ENCODE results near the gene CIPC. TPM values are rescaled to one million over a fixed set of nuclear protein-coding genes. Genes with fewer than 3 reads are reported as not detected.

The CIPC gene
- total and polyA plus RNA-seq, 2 donors (not counting 1 experiment from before 2014, with no cell fraction given): 13.3 to 47.0 TPM

DNA sequence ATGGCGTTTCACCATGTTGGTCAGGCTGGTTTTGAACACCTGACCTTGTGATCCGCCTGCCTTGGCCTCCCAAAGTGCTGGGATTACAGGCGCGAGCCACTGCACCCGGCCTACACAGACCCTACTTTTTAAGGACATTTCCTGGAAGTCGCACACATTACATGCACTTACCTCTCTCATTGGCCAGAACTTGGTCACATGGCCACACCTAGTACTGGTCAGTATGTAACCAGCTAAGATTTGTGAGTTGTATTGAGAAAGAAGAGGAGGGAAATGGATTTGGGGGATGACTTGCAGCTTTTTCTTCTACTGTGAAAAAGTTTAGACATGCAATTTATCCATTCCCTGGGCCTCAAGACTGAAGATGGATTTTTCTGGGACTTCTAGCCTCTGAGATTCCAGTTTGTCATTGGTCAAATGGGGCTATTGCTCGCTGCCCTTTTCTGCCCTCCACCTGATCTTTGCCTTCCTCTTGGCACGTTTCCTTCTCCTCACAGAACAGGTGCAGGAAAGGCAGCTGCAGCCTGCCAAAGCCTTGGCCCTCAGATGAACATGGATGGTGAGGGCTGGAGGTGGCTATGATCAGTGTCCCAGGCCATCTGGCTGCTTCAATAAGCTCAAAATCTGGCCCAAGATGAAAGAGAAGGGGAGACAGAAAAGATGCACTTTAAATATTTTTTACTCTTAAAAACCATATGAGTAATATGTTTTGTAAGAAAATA, 50.6 kb downstream of the CIPC start:
- H3K4me1 Mint-ChIP-seq: no peaks in the 10 kb centered on the region
- POLR2A ChIA-PET: interaction anchor here (0.6 kb wide), 1 partner anchor 281 kb away, joined by 3 read pairs; no protein-coding TSS in a partner anchor
- no peak overlapping the region for H3K4me3 Mint-ChIP-seq
- H3K79me2 ChIP-seq (ENCODE audit: control insufficient read depth, insufficient read depth, low read length): no peaks in the 10 kb centered on the region
- no peaks in the 10 kb centered on the region for H3K4me1 ChIP-seq (ENCODE audit: control insufficient read depth in 2 of 2, insufficient read depth in 2 of 2, low read length in 2 of 2)
- H3K9me3 ChIP-seq (ENCODE audit: control extremely low read depth in 1 of 3, control insufficient read depth in 2 of 3, insufficient read depth in 1 of 3, low read length in 2 of 3): peaks cover 0 to 1% (median 0%) of the 10 kb centered on the region in 3 donors
- peaks cover 0 to 31% (median 11%) of the 10 kb centered on the region in 4 experiments for H3K27me3 ChIP-seq (replicated peaks in 1 of 4; ENCODE audit: control extremely low read depth in 1 of 4, control insufficient read depth in 3 of 4, insufficient read depth in 4 of 4, low read length in 3 of 4)
- H3K9me3 Mint-ChIP-seq (ENCODE audit: insufficient read depth): no peaks in the 10 kb centered on the region
- intact Hi-C loops (cut with micrococcal nuclease): no loop called here
- no peak for ATAC-seq (ENCODE audit: low read depth)
- no peak overlapping the region for H2AFZ ChIP-seq (ENCODE audit: insufficient read depth, low read depth, low read length, poor library complexity, severe bottlenecking)
- H3K27me3 Mint-ChIP-seq: peaks cover 49% of the 10 kb centered on the region
- no peaks in the 10 kb centered on the region for H3K36me3 ChIP-seq (replicated peaks in 1 of 2; ENCODE audit: control extremely low read depth in 1 of 2, control insufficient read depth in 1 of 2, extremely low read depth in 1 of 2, insufficient read depth in 2 of 2, low read length in 1 of 2)
- no peak overlapping the region for H3K27ac Mint-ChIP-seq
- TF ChIP-seq, protein P1, sequence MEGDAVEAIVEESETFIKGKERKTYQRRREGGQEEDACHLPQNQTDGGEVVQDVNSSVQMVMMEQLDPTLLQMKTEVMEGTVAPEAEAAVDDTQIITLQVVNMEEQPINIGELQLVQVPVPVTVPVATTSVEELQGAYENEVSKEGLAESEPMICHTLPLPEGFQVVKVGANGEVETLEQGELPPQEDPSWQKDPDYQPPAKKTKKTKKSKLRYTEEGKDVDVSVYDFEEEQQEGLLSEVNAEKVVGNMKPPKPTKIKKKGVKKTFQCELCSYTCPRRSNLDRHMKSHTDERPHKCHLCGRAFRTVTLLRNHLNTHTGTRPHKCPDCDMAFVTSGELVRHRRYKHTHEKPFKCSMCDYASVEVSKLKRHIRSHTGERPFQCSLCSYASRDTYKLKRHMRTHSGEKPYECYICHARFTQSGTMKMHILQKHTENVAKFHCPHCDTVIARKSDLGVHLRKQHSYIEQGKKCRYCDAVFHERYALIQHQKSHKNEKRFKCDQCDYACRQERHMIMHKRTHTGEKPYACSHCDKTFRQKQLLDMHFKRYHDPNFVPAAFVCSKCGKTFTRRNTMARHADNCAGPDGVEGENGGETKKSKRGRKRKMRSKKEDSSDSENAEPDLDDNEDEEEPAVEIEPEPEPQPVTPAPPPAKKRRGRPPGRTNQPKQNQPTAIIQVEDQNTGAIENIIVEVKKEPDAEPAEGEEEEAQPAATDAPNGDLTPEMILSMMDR (IDR thresholded peaks at IDR 0.05): no peak
- TF ChIP-seq EZH2 (IDR thresholded peaks at IDR 0.05; ENCODE audit: borderline replicate concordance, insufficient read depth, low read depth, low read length, poor library complexity, severe bottlenecking): no peak
- CTCF ChIA-PET: interaction anchor here (0.6 to 7.7 kb wide), 9 partner anchors 39 to 1417 kb away, joined by 3 to 108 read pairs (median 6); no protein-coding TSS in a partner anchor
- no peak overlapping the region for H3K27ac ChIP-seq (ENCODE audit: low read length in 2 of 2)
- no peak overlapping the region for H3K9ac ChIP-seq (ENCODE audit: low read length)
- H3K4me3 ChIP-seq (ENCODE audit: control extremely low read depth in 1 of 5, extremely low read depth in 1 of 5, insufficient read depth in 1 of 5, low read depth in 2 of 5, low read length in 4 of 5): no peak overlapping the region
- H4K20me1 ChIP-seq (ENCODE audit: control insufficient read depth, insufficient read depth, low read length, poor library complexity, severe bottlenecking): no peaks in the 10 kb centered on the region
- WGBS (ENCODE audit: insufficient coverage): 79% methylated on average over 2 of the region's 8 CpGs
- no peak overlapping the region for H3K4me2 ChIP-seq (replicated peaks; ENCODE audit: low read depth, low read length, poor library complexity, severe bottlenecking)
- DNase-seq: no peak

DNA sequence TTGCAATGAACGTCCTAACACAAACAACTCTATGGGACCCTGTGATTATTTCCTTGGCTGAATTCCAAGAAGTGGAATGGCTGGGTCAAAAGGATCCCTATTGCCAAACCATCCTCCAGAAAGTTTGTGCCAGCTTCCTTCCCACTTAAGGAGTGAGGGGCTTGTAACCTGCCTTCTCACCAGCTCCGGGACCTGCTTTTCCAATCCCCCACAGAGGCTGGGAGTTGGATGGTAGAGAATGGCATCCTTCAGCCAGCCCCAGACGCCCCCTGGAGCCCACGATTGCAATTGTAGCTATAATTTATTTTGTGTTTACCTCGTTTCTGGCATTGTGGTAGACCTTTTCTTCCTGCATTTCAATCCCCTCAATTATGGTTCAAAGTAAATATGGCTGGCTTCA, 53.2 kb downstream of the CIPC start:
- Histone ChIP-seq H4K20me1 (ENCODE audit: control insufficient read depth, insufficient read depth, low read length, poor library complexity, severe bottlenecking) (no peaks in the 10 kb centered on the region), H3K27me3 (replicated peaks in 1 of 4; ENCODE audit: control extremely low read depth in 1 of 4, control insufficient read depth in 3 of 4, insufficient read depth in 4 of 4, low read length in 3 of 4) (peaks cover 0 to 34% (median 3%) of the 10 kb centered on the region in 4 experiments), H3K4me2 (replicated peaks; ENCODE audit: low read depth, low read length, poor library complexity, severe bottlenecking) (no peak overlapping the region), H3K4me1 (ENCODE audit: control insufficient read depth in 2 of 2, insufficient read depth in 2 of 2, low read length in 2 of 2) (no peaks in the 10 kb centered on the region), H3K79me2 (ENCODE audit: control insufficient read depth, insufficient read depth, low read length) (no peaks in the 10 kb centered on the region), H3K27ac (ENCODE audit: low read length in 2 of 2) (no peak overlapping the region), H3K9me3 (ENCODE audit: control extremely low read depth in 1 of 3, control insufficient read depth in 2 of 3, insufficient read depth in 1 of 3, low read length in 2 of 3) (peaks cover 0 to 3% (median 0%) of the 10 kb centered on the region in 3 donors), H3K4me3 (ENCODE audit: control extremely low read depth in 1 of 5, extremely low read depth in 1 of 5, insufficient read depth in 1 of 5, low read depth in 2 of 5, low read length in 4 of 5) (no peak overlapping the region), H3K9ac (ENCODE audit: low read length) (no peak overlapping the region), H3K36me3 (replicated peaks in 1 of 2; ENCODE audit: control extremely low read depth in 1 of 2, control insufficient read depth in 1 of 2, extremely low read depth in 1 of 2, insufficient read depth in 2 of 2, low read length in 1 of 2) (no peaks in the 10 kb centered on the region), H2AFZ (ENCODE audit: insufficient read depth, low read depth, low read length, poor library complexity, severe bottlenecking) (no peak overlapping the region)
- H3K27me3 Mint-ChIP-seq: peaks cover 46% of the 10 kb centered on the region
- no peaks in the 10 kb centered on the region for H3K4me1 Mint-ChIP-seq
- CTCF ChIA-PET: interaction anchor here (0.7 to 7.7 kb wide), 25 partner anchors 8 to 1446 kb away, joined by 3 to 108 read pairs (median 6); partner anchors contain the start of genes CIPC and ZDHHC22
- no peak overlapping the region for H3K27ac Mint-ChIP-seq
- intact Hi-C loops (cut with micrococcal nuclease): loop anchor here (2.0 kb wide), 1 partner anchor 42 kb away; no protein-coding TSS in a partner anchor
- ATAC-seq (ENCODE audit: low read depth): no peak
- no CpG with 5 or more reads among the region's 5 CpGs for WGBS (ENCODE audit: insufficient coverage)
- POLR2A ChIA-PET: interaction anchor here (0.5 kb wide), 1 partner anchor 165 kb away, joined by 4 read pairs; no protein-coding TSS in a partner anchor
- H3K9me3 Mint-ChIP-seq (ENCODE audit: insufficient read depth): no peaks in the 10 kb centered on the region
- no peak for TF ChIP-seq EZH2 (IDR thresholded peaks at IDR 0.05; ENCODE audit: borderline replicate concordance, insufficient read depth, low read depth, low read length, poor library complexity, severe bottlenecking)
- TF ChIP-seq, protein P1 (IDR thresholded peaks at IDR 0.05): peak; percentile 52
- no peak overlapping the region for H3K4me3 Mint-ChIP-seq
- DNase-seq: peak; percentile 37

Data from B cell (primary cell).